Endodermal cell (in vitro differentiated cells): ENCODE results near the gene PRSS57. TPM values are rescaled to one million over a fixed set of nuclear protein-coding genes. Genes with fewer than 3 reads are reported as not detected.

Experiments used
- DNase-seq: peaks from one replicate; pipeline ENCODE4 v3.0.0-alpha.2; 2017
- H3K27ac ChIP-seq: 2 replicates; pipeline ENCODE4 v1.5.1; 2013; ENCODE audit warnings: mild to moderate bottlenecking, low read depth, low read length, moderate library complexity
- H3K27me3 ChIP-seq: 2 replicates; pipeline ENCODE4 v1.6.1; 2013; ENCODE audit warnings: mild to moderate bottlenecking, low read length, moderate library complexity; ENCODE audit not compliant: insufficient read depth, control insufficient read depth, poor library complexity, severe bottlenecking
- H3K36me3 ChIP-seq: 2 replicates; pipeline ENCODE4 v1.7.0; 2013; ENCODE audit warnings: mild to moderate bottlenecking, low read length, moderate library complexity; ENCODE audit not compliant: control insufficient read depth, insufficient read depth
- H3K4me1 ChIP-seq: one replicate; pipeline ENCODE4 v1.7.0; 2013; ENCODE audit warnings: low read length; ENCODE audit not compliant: control insufficient read depth, insufficient read depth
- H3K4me3 ChIP-seq: 2 replicates; pipeline ENCODE4 v1.5.1; 2013; ENCODE audit warnings: mild to moderate bottlenecking, low read length, moderate library complexity
- H3K9ac ChIP-seq: 2 replicates; pipeline ENCODE4 v1.6.1; 2013; ENCODE audit warnings: mild to moderate bottlenecking, low read length, moderate library complexity; ENCODE audit not compliant: poor library complexity, severe bottlenecking; ENCODE audit errors: extremely low read depth
- H3K9me3 ChIP-seq: 2 replicates; pipeline ENCODE4 v1.6.1; 2013; ENCODE audit warnings: mild to moderate bottlenecking, low read length, moderate library complexity; ENCODE audit not compliant: control insufficient read depth
- H3K27ac Mint-ChIP-seq: 2 replicates; pipeline ENCODE4 v1.8.0; 2020; ENCODE audit warnings: mixed read lengths
- H3K27me3 Mint-ChIP-seq: 2 replicates; pipeline ENCODE4 v1.8.0; 2021; ENCODE audit warnings: mild to moderate bottlenecking, mixed read lengths; ENCODE audit not compliant: insufficient read depth
- H3K36me3 Mint-ChIP-seq: 2 replicates; pipeline ENCODE4 v1.8.0; 2020; ENCODE audit warnings: low read depth, mixed read lengths
- H3K4me1 Mint-ChIP-seq: 2 replicates; pipeline ENCODE4 v1.8.0; 2020; ENCODE audit warnings: mixed read lengths
- H3K4me3 Mint-ChIP-seq: 2 replicates; pipeline ENCODE4 v1.8.0; 2020; ENCODE audit warnings: mild to moderate bottlenecking, moderate library complexity, mixed read lengths
- H3K9me3 Mint-ChIP-seq: 2 replicates; pipeline ENCODE4 v1.8.0; 2020; ENCODE audit warnings: mild to moderate bottlenecking, mixed read lengths
- CTCF ChIP-seq: fragments of 200-600 bp; sonication (generic); conservative IDR thresholded peaks from 2 replicates; pipeline ENCODE4 v1.5.0; 2021; ENCODE audit warnings: antibody characterized with exemption, mild to moderate bottlenecking
- WGBS, 2 experiments: methylation state at CpG; one replicate each; pipeline versions ENCODE4 v1.1.5 to v1.1.7; 2013; ENCODE audit warnings: missing lambda C conversion rate in 2 of 2, mixed read lengths in 1 of 2; ENCODE audit not compliant: insufficient coverage in 1 of 2, insufficient read length in 1 of 2; 5-methylcytosine and 5-hydroxymethylcytosine counted together
- total RNA-seq, 2 donors: library from RNA; stranded (reverse); fragmentation: NEBNext Ultra II Directional in 1 of 2; extraction: Animal tissue kit (Norgen Biotek cat#: 25700) in 1 of 2; gene quantifications; 2 replicates in 1 of 2; 3 replicates in 1 of 2; pipeline ENCODE4 v1.2.1, GENCODE V29; 2021

PRSS57 gene
- total RNA-seq, 2 donors from 2014 or later: not detected

- Mint-ChIP-seq H3K4me3 (peak overlapping the region; percentile 71), H3K4me1 (peaks cover 4% of the 10 kb centered on the region), H3K36me3 (no peaks in the 10 kb centered on the region), H3K27ac (no peak overlapping the region), H3K27me3 (peaks cover 19% of the 10 kb centered on the region), H3K9me3 (no peaks in the 10 kb centered on the region)
- TF ChIP-seq CTCF: no peak
- H3K27ac ChIP-seq: peak overlapping the region; percentile 83
- WGBS, 2 experiments: 6 to 16% methylated on average over 23 to 69 of the region's 69 CpGs
- no peaks in the 10 kb centered on the region for H3K36me3 ChIP-seq
- H3K4me1 ChIP-seq: no peaks in the 10 kb centered on the region
- peak overlapping the region; percentile 79 for H3K4me3 ChIP-seq
- peaks cover 16% of the 10 kb centered on the region for H3K27me3 ChIP-seq
- peak; percentile 79 for DNase-seq
- H3K9ac ChIP-seq: peak overlapping the region; percentile 41
- H3K9me3 ChIP-seq: no peaks in the 10 kb centered on the region
Measured at GRCh38 chr19:679418-680286, 15.6 kb downstream of the PRSS57 start.

- Mint-ChIP-seq H3K36me3 (no peaks in the 10 kb centered on the region), H3K4me3 (peak overlapping the region; percentile 71), H3K9me3 (no peaks in the 10 kb centered on the region), H3K27ac (no peak overlapping the region), H3K4me1 (peaks cover 4% of the 10 kb centered on the region), H3K27me3 (peaks cover 23% of the 10 kb centered on the region)
- no peak for DNase-seq
- peak overlapping the region; percentile 79 for H3K4me3 ChIP-seq
- no peak for TF ChIP-seq CTCF
- H3K9me3 ChIP-seq: no peaks in the 10 kb centered on the region
- no peak overlapping the region for H3K27ac ChIP-seq
- peaks cover 16% of the 10 kb centered on the region for H3K27me3 ChIP-seq
- no peaks in the 10 kb centered on the region for H3K4me1 ChIP-seq
- 92 to 94% methylated on average over 10 to 16 of the region's 16 CpGs for WGBS, 2 experiments
- H3K9ac ChIP-seq: no peak overlapping the region
- no peaks in the 10 kb centered on the region for H3K36me3 ChIP-seq
Measured at GRCh38 chr19:678791-679388, 16.4 kb downstream of the PRSS57 start.

- Mint-ChIP-seq H3K36me3 (no peaks in the 10 kb centered on the region), H3K27ac (no peak overlapping the region), H3K27me3 (peaks cover 29% of the 10 kb centered on the region), H3K4me1 (peaks cover 4% of the 10 kb centered on the region), H3K9me3 (no peaks in the 10 kb centered on the region), H3K4me3 (peak overlapping the region; percentile 71)
- TF ChIP-seq CTCF: no peak
- Histone ChIP-seq H3K9me3 (no peaks in the 10 kb centered on the region), H3K27ac (no peak overlapping the region), H3K9ac (no peak overlapping the region), H3K4me3 (no peak overlapping the region), H3K4me1 (no peaks in the 10 kb centered on the region), H3K36me3 (no peaks in the 10 kb centered on the region), H3K27me3 (peaks cover 16% of the 10 kb centered on the region)
- peak; percentile 43 for DNase-seq
- WGBS, 2 experiments: 85 to 89% methylated on average over 9 to 22 of the region's 22 CpGs
Measured at GRCh38 chr19:677601-678436, 17.4 kb downstream of the PRSS57 start.
